Measurements from ENCODE around the gene GNS. TPM values are rescaled to one million over a fixed set of nuclear protein-coding genes. Genes with fewer than 3 reads are reported as not detected.

GNS gene
- total and polyA plus RNA-seq, 10 of the 15 experiments (the other 5 are each of a cell fraction or from before 2014, with no cell fraction given), result 4.1 to 33.8 (median 19.1) TPM

GRCh38 chr12:64745980-64746379 lies 13.2 kb downstream of the GNS start:
- Histone ChIP-seq H3K4me3 (no peak overlapping the region), H2AFZ (ENCODE audit: control insufficient read depth, low read depth, low read length) (no peak overlapping the region), H3K27ac (ENCODE audit: control insufficient read depth, insufficient read depth) (no peak overlapping the region), H3K9ac (ENCODE audit: control insufficient read depth, insufficient read depth, low read length) (no peak overlapping the region), H3K4me1 (ENCODE audit: control insufficient read depth, insufficient read depth, low read length) (no peaks in the 10 kb centered on the region), H3K27me3 (replicated peaks in 1 of 2; ENCODE audit: control insufficient read depth in 2 of 2, insufficient read depth in 2 of 2, low read length in 1 of 2) (no peaks in the 10 kb centered on the region), H3K9me3 (replicated peaks; ENCODE audit: control insufficient read depth, insufficient read depth, low read length) (no peaks in the 10 kb centered on the region), H3K79me2 (ENCODE audit: control insufficient read depth, insufficient read depth, low read length) (no peaks in the 10 kb centered on the region), H4K20me1 (ENCODE audit: control insufficient read depth, insufficient read depth) (no peaks in the 10 kb centered on the region), H3K4me2 (ENCODE audit: control insufficient read depth, insufficient read depth) (no peak overlapping the region), H3K36me3 (ENCODE audit: control insufficient read depth in 2 of 2, insufficient read depth in 2 of 2, low read length in 1 of 2) (peaks cover 0 to 19% of the 10 kb centered on the region in 2 experiments)
- BruUV-seq (replicated peaks), result no TSS peak
- SMC1A ChIA-PET (ENCODE audit: uncharacterized antibody, unreplicated experiment), result interaction anchor here (0.7 to 1.1 kb wide), 3 partner anchors 10 to 21 kb away, joined by 3 to 5 read pairs (median 4); no protein-coding TSS in a partner anchor
- in situ Hi-C loops (cut with MboI), result no loop called here
- no peak for FAIRE-seq
- POLR2A ChIA-PET, result interaction anchor here (0.5 to 1.6 kb wide), 2 partner anchors 27 to 210 kb away, joined by 3 to 4 read pairs; no protein-coding TSS in a partner anchor
- CTCF ChIA-PET, result interaction anchor here (1.6 to 2.3 kb wide), 2 partner anchors 10 to 196 kb away, joined by 5 to 6 read pairs; no protein-coding TSS in a partner anchor
- 100% methylated on average over 2 of the region's 2 CpGs for WGBS (ENCODE audit: insufficient coverage, insufficient replicate concordance, low lambda C conversion rate, missing lambda C conversion rate)
- RAD21 ChIA-PET (ENCODE audit: unreplicated experiment), result interaction anchor here (1.0 kb wide), 1 partner anchor 197 kb away, joined by 3 read pairs; no protein-coding TSS in a partner anchor
- no peak for ATAC-seq
- DNase-seq (ENCODE audit: low read depth, low spot score), result no peak
- intact Hi-C loops (cut with micrococcal nuclease; ENCODE audit: unreplicated experiment), result no loop called here
- no peak for TF ChIP-seq ZBTB33 (IDR thresholded peaks at IDR 0.05)
- no peak for TF ChIP-seq TARDBP (IDR thresholded peaks at IDR 0.05; ENCODE audit: borderline replicate concordance)
- no peak for TF ChIP-seq RCOR1 (conservative IDR thresholded peaks at IDR 0.05; ENCODE audit: low read depth, low read length)
- TF ChIP-seq POU2F2 (IDR thresholded peaks at IDR 0.05; ENCODE audit: borderline replicate concordance, low read depth, low read length), result no peak
- no peak for TF ChIP-seq BACH1 (IDR thresholded peaks at IDR 0.05; ENCODE audit: borderline replicate concordance)
- no peak for TF ChIP-seq ZBTB40 (IDR thresholded peaks at IDR 0.05; ENCODE audit: borderline replicate concordance)
- TF ChIP-seq CREB1 (IDR thresholded peaks at IDR 0.05; ENCODE audit: low read depth), result no peak
- no peak for TF ChIP-seq E2F4 (IDR thresholded peaks at IDR 0.05; ENCODE audit: low read depth, low read length)
- TF ChIP-seq SPI1 (IDR thresholded peaks at IDR 0.05; ENCODE audit: borderline replicate concordance, insufficient read depth, low read depth, low read length), result no peak
- TF ChIP-seq SMAD1 (IDR thresholded peaks at IDR 0.05; ENCODE audit: low read depth, partially characterized antibody), result no peak
- no peak for TF ChIP-seq FOS (IDR thresholded peaks at IDR 0.05; ENCODE audit: borderline replicate concordance, extremely low read depth, insufficient read length)
- TF ChIP-seq MAX (IDR thresholded peaks at IDR 0.05; ENCODE audit: low read depth, low read length), result no peak
- no peak for TF ChIP-seq ZNF207 (IDR thresholded peaks at IDR 0.05; ENCODE audit: borderline replicate concordance)
- TF ChIP-seq SRF (IDR thresholded peaks at IDR 0.05; ENCODE audit: low read depth in 2 of 2, low read length in 2 of 2), result no peak
- no peak for TF ChIP-seq ETV6 (conservative IDR thresholded peaks at IDR 0.05 in 1 of 2, IDR thresholded peaks at IDR 0.05 in 1 of 2; ENCODE audit: borderline replicate concordance in 1 of 2, low read depth in 1 of 2)
- no peak for TF ChIP-seq STAT3 (IDR thresholded peaks at IDR 0.05; ENCODE audit: low read depth, low read length)
- no peak for TF ChIP-seq NFXL1 (IDR thresholded peaks at IDR 0.05; ENCODE audit: borderline replicate concordance)

All from GM12878 (cell line).